Stimulated activated CD8-positive, alpha-beta memory T cell treated with anti-CD3 and anti-CD28 coated beads, Interleukin-15, amount 100 ng/mL, for 1 hour (primary cell): ENCODE measurements around the gene DIS3.
"Not testable (repeated sequence)": the region's sequence is repeated elsewhere in the genome, so short reads cannot be mapped to it uniquely, and the experiment has no call there.

ENCODE experiments used
- DNase-seq: peaks from one replicate; pipeline ENCODE4 v3.0.0-alpha.2; 2020; ENCODE audit warnings: low read depth

Gene DIS3

DNA sequence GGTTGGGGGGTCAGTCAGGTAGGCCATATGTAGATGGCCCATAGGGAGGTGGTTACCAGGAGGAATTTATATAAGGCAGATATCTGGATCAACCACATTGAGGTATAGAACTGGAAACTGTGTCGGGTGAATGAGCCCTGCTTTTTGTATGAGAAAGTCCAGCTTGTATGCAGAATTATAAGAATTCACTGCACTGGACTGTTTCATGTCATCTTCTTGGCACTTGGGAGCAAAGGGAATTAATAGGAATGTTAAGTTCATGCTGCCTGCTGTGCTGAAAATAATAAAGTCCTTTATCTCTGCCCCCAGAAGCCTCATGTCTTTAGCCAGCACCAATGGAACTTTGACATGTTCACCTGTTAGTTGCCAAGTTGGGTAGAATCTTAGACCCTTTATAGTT, 41.7 kb downstream of the DIS3 start:
- no peak for DNase-seq

DNA sequence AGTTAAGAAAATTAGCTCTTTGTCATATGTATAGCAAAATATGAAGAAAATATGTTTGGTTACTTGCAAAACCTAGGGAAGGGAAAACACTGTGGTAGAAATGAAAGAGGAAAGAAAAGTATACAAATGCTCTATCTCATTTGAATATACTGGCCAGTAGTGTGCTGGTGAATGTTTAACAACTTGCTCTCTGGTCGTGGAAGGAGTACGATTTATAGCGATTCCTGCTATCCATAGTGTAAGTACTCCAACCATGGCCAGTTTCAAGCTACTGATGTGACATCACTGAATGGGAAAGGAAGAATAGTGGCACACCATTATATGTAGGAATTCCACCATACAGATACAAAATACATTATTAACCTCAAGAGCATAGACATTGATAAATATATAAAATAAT, 44.7 kb downstream of the DIS3 start:
- no peak for DNase-seq

DNA sequence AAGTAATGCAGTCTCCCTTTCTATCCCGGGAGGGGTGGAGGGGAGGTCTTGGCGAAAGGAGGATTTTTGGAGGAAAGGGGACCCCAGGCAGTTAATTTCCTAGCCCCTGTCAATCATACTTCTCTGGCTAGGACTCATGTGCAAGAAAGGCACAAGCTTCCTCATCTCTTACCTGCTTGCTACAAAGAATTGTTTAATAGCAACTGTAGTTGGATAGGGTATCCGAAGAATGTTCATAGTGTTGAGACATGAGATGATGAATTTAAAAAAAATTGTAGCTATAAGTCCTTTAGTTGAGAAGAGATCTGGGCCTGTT, 53.5 kb downstream of the DIS3 start:
- no peak for DNase-seq

DNA sequence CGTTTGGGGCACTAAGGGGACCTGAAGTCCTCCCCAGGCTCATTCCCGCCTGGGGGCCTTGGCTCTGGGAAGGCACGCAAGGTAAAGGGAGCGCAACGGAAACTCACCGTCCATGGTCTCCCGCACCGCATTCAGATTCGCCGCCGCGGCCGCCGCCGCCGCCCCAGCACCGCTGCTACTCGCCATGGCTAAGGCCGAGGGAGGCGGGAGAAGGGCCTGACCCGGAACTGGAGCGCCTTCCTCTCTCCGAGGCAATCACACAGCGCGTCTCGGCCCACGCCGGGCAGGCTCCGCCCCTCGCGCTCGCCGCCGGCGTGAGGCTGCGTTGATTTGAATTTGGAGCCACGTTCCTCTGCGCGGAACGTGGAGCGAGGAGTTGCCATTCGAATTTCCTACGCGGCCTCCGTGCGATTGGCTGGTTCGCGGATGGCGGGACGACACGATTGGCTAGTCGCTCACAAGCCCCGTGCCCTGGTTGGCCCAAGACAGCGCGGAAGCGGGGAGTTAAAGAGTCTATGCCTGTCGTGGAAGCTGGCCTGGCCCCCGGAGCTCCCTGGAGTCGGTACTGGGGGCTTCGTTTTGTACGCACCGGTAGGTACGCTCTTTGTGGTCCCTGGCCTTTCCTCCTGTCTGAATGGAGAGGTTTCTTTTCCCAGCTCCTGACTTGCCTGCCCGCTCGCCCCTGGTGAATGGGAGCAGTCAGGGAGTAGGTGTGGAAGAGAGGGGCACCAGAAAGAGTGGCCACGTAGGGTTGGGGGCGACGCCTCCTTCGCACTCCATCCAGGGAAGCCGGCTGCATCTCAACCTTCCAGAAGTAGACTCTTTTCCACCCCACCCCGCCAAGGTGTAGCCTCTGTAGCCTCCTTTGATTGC, 54.0 kb downstream of the DIS3 start, which contains the start of the genes BORA and MZT1:
BORA (plus strand) TSS at position 507 of the 873 bp plus-strand sequence. CDS start 1,018 bp downstream, outside the sequence.
MZT1 (minus strand) TSS at position 213 of the 873 bp plus-strand sequence; CDS start at position 186, 27 bp downstream.
- peak; percentile 85 for DNase-seq

DNA sequence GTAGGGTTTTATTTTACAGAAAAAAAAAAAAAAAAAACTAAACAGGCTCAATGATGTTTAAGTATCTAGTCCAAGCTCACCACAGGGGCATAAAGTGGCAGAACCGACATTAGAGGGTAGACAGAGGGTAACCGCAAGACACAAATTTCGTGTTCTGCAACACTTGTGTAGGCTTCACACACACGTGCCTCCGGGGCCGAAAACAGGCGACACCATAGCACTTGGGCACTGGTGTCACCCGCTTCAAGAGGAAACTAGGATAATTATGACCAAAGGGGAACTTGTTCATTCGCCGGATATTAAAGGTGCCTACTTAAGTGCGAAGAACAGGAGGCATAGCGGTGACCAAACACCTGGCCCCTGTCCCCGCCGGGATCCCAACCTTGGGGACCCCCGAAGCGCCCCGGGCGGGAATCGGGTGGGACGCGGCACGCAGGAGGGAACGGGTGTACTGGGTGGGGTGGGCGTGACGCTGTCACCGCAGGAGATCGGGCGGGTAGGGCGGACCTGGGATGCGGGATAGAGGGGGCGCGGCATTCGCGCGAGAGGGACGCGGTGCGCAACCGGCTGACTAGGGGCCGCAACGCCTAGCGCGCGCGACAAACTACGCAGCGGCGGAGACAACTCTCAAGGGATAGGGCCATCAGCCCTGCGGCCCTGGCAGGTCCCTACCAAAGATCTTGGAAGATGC, 54.8 kb downstream of the DIS3 start:
- no peak for DNase-seq

DNA sequence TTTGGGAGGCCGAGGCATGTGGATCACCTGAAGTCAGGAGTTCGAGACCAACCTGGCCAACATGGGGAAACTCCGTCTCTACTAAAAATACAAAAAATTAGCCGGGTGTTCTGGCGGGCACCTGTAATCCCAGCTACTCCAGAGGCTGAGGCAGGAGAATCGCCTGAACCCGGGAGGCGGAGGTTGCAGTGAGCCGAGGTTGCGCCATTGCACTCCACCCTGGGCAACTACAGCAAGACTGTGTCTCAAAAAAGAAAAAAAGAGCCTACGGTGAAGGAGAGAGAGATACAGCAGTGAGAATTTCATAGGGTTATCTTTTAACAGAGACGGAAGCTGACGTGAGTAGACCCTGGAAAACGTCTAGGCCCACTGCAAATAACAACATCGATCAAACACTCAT, 55.5 kb downstream of the DIS3 start:
- DNase-seq: not testable (repeated sequence)

DNA sequence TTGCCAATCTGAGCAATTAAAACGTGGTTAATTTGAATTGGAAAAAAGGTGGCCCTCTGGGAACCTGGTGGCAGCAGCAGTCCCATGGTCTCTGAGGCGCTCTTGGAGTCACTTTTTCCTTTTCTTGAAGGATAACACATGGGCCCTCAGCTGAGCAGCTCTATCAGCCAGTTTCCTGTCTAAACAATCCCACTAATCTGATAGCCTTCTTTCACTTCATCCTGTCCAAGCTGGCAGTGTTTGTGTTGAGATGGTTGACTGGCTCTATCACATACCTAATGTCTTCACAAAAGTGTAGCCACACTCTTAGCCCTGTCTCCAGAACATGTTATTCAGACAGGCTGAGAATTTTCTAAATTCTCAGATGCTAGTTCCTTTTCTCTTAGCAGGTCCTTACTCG, 64.9 kb downstream of the DIS3 start:
- no peak for DNase-seq
